NCI-H1694 (cell line): ENCODE data around the gene SLC30A4.
"Not testable (repeated sequence)": the region's sequence is repeated elsewhere in the genome, so short reads cannot be mapped to it uniquely, and the experiment has no call there.

Source experiments
- DNase-seq: peaks from one replicate; lab custom pipeline; 2025; lab: John Stamatoyannopoulos, UW

The SLC30A4 gene, protein sequence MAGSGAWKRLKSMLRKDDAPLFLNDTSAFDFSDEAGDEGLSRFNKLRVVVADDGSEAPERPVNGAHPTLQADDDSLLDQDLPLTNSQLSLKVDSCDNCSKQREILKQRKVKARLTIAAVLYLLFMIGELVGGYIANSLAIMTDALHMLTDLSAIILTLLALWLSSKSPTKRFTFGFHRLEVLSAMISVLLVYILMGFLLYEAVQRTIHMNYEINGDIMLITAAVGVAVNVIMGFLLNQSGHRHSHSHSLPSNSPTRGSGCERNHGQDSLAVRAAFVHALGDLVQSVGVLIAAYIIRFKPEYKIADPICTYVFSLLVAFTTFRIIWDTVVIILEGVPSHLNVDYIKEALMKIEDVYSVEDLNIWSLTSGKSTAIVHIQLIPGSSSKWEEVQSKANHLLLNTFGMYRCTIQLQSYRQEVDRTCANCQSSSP

DNA sequence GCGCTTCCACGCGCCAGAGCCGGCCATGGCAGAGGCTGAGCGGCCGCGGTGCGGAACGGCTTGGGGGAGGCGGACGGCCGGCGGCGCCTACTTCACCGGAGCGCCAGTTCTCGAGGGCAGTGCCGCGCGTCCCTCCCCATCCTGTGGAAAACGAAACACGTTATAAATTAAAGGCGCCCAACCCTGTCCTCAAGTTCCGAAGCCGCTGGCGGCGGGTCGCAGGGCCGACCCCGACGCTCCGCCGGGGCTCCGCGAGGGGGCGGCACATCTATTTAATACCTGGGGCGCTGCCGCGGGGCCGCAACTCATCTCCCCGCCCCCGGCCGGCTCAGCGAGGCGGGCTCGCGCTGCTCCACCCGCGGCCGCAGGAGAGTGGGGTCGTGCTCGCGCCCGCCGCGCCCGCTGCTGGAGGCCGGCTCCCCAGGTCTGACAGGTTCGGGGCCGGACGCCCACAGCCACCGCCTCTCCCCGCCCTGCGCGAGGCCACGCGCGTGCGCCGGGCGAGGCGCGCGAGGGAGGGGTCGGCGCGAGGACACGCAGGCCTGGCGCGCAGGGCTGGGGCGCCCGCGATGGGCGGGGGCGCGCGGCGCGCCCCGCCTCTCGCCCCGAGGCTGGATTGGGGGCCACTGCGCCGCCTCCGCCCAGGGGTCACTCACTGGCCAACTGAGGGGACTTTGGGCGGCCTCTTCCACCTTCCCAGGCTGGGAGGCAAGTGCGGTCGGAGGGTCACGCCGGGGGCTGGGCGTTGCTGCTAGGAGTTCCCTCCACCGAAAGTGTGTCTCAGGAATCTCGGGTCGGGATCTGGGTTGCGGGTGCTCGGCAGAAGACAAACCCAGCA, at the start of gene SLC30A4:
Gene SLC30A4 (minus strand): TSS at position 428 of the 838 bp plus-strand sequence. CDS start 401 bp downstream, at position 27.
- no peak for DNase-seq

- no peak for DNase-seq
Observed at GRCh38 chr15:45555934-45556608, 33.5 kb upstream of the SLC30A4 start.

DNA sequence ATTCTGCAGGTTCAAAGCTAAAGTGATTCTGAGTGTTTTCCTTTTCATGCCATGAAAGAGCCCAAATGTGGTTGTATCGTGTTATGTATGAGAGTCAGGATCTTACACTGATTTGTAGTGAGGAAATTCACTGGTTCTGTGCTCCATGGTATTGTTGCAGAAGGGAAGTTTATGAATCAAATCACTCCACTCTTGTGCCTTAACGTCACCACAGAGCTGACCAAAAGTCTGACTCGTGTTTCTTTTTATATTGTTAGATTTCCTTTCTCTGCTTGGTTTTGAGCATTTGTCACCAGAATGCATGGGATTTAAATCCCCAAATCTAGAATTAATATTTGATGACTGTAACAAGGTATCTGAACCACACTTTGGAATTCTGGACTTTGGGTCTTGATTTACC, 29.1 kb upstream of the SLC30A4 start:
- DNase-seq = no peak

DNA sequence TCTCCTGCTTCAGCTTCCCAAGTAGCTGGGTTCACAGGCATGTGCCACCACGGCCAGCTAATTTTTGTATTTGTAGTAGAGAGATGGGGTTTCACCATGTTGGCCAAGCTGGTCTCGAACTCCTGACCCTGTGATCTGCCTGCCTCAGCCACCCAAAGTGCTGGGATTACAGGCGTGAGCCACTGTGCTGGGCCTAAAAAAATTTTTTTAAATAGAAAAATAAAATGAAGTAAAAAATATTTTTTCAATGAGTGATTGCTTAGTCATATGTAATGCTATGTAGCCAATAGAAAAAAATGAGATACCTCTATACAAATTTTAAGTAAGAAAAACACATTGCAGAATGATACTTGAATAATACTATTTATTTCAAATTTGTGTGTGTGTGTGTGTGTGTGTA, 27.9 kb upstream of the SLC30A4 start:
- DNase-seq = no peak

GRCh38 chr15:45549541-45550220, 27.1 kb upstream of the SLC30A4 start:
- DNase-seq = no peak

DNA sequence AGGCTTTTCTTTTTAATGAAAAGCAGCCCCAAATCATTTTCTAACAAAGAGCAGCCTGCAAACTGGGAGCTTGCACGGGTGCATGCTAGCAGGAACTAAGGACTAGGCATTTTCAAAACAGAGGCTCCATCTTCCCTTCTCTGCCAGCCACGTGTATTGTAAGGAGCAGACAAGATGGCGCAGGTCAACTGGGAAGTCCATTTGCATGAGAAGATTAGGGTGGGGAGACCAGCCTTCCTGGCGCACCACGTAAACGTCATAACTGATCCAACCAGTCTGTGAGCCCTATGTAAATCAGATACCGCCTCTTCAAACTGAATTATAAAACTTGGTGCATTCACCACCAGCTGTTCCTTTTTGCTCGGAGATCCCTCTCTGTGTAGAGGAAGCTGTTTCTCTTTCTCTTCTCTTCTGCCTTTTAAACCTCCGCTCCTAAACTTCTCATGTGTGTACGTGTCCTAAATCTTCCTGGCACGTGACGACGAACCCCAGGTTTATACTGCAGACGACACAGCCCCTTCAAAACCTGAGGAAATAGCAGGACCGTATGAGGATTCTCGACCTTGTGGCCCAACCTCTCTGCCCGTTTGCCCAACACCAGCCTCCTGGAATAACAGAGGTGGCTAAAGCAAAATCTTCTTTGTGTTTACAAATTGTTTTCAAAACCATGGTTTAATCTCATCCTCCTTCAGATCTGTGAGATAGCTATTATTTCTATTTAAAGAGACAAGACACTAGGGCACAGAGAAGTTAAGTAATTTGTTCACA, 26.4 kb upstream of the SLC30A4 start:
- no peak for DNase-seq

GRCh38 chr15:45546789-45547188, 24.2 kb upstream of the SLC30A4 start:
- DNase-seq = no peak

GRCh38 chr15:45544266-45545023, 21.9 kb upstream of the SLC30A4 start:
- no peak for DNase-seq

DNA sequence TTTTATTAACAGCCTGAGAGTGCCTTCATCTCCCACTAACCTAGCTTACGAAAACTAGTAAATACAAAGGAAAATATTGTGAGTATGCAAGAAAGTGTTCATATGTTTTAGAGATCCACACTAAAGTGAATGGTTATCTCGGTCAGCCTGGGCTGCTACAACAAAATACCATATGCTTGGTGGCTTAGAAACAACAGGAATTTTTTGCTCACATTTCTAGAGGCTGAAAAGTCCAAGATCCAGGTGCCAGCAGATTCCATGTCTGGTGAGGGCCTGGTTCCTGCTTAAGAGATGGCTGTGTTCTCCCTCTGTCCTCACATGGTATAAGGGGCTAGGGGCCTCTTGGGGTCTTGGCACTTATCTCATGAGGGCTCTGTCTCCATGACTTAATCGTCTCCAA, 20.5 kb upstream of the SLC30A4 start:
- DNase-seq = no peak

DNA sequence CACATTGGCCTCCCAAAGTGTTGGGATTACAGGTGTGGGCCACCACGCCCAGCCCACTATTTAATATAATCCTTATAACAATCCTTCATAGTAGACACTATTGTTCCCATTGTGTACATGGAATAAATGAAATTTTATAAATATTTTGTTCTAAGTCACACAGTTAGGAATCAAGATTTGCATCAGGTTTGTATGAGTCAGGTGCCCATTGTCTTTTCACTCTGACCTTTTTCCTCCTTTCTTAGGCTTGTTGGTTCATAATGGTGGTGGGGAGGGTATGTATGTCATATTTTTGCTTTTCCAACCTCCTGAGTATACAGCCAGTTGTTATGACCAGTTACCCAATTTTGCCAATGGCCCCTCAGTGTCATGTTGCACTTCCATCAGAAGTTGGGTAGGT, 18.0 kb upstream of the SLC30A4 start:
- no peak for DNase-seq

DNA sequence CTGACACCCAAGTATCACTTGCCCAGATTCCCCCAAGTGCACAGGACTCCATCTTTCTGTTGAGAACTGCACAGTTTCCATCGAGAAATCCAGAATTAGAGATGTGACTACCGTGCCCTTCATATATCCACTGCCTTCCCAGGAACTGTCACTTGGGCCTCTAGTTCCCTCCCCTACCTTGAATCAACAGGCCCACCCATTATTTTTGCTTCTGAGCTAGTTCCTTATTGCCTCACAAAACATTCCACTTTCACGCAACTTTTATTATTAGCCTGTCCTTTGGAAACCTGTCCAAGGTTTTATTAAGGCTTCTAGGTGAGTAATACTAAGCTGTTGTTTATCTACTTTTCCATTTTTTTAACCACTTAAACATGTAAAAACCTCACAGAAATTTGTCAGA, 17.1 kb upstream of the SLC30A4 start:
- DNase-seq = no peak

GRCh38 chr15:45536934-45537333, 14.4 kb upstream of the SLC30A4 start:
- no peak for DNase-seq

GRCh38 chr15:45535486-45536042, 13.0 kb upstream of the SLC30A4 start:
- no peak for DNase-seq

- no peak for DNase-seq
Observed at GRCh38 chr15:45534821-45535220, 12.3 kb upstream of the SLC30A4 start.

DNA sequence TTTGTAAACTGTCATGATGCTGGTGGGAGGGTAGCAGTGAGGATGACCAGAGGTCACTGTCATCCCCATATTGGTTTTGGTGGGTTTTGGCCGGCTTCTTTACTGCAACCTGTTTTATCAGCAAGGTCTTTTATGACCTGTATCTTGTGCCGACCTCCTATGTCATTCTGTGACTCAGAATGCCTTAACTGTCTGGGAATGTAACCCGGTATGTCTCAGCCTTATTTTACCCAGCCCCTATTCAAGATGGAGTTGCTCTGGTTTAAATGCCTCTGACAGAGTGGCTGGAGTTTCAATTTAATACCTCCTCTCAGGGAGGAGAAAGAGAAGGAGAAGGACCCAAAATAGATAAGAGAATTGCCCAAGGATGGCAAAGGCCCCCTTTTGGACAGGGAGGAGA, 10.3 kb upstream of the SLC30A4 start:
- DNase-seq = not testable (repeated sequence)

DNA sequence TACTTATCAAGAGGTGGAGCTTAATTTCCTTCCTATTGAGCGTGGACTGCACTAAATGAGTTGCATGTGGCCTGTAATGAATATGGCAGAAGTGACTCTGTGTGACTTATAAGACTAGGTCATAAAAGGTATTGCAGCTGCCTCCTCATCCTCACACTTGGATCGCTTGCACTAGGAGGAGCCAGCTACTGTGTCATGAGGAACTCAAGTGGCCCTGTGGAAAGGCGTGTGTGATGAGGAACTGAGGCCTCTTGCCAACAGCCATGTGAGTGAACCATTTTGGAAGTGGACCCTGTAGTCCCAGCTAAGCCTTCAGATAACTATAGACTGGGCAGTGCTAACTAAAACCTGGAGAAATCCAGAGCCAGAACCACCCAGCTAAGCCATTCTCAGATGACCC, 7.1 kb upstream of the SLC30A4 start:
- no peak for DNase-seq

DNA sequence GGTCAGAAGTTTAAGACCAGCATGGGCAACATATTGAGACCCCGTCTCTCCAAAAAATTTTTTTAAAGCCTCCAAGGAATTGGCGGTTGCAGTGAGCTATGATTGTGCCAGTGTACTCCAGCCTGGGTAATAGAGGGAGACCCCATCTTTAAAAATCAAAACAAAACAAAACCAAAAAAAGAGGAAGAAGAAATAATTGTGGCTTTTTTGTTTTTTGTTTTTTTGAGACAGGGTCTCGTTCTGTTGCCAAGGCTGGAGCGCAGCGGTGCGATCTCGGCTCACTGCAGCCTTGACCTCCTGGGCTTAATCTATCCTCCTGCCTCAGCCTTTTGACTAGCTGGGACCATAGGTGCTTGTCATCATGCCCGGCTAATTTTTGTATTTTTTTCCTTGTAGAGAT, 4.5 kb upstream of the SLC30A4 start:
- DNase-seq = no peak

DNA sequence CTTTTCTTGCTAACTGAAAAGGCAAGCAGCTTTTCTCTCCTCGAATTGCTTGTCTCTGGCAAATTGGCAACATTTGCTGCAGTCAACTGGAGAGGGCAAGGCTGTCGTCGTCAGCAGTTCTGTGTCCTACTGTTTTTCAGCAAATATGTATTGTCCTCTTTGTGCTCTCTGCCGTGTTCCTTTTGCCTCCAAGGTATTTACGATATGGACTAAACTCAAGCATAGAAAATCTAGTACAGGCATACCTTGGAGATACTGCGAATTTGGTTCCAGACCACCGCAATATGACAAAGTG, 558 bp upstream of the SLC30A4 start:
- DNase-seq = no peak

DNA sequence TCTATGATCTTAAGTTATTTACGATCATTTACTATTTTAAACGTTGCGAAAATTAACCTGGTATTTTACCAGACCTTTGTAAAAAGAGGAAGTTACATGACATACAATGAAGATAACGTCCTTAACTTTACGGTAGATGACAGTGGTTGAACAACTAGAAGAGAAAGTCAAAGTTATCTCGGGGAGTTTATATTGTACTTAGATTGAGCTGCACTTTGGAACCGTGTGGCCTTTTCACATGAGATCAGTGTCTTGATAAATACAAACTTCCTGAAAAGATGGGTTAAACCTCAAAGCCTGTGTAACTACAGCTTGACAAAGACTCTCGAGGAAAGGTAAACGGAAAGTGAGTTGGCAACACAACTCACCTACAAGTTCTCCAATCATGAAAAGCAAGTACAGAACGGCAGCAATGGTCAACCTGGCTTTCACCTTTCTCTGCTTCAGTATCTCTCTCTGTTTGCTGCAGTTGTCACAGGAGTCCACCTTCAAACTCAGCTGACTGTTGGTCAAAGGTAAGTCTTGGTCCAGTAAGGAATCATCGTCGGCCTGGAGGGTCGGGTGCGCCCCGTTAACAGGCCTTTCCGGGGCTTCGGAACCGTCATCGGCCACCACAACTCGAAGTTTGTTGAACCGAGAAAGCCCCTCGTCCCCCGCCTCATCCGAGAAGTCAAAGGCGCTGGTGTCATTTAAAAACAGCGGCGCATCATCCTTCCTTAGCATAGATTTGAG, 793 bp downstream of the SLC30A4 start:
- no peak for DNase-seq
